Measurements from ENCODE around the gene U2AF1L4.

GRCh38 chr19:35780717-35781116 is 35.5 kb upstream of the U2AF1L4 start:
- TF ChIP-seq YY1 (IDR thresholded peaks at IDR 0.05; ENCODE audit: low read depth): no peak
- TF ChIP-seq TAF1 (IDR thresholded peaks at IDR 0.05; ENCODE audit: low read depth): no peak
- no peak for TF ChIP-seq RAD21 (IDR thresholded peaks at IDR 0.05; ENCODE audit: low read depth)
